Measurements from ENCODE around the gene PHACTR1.

Gene PHACTR1

DNA sequence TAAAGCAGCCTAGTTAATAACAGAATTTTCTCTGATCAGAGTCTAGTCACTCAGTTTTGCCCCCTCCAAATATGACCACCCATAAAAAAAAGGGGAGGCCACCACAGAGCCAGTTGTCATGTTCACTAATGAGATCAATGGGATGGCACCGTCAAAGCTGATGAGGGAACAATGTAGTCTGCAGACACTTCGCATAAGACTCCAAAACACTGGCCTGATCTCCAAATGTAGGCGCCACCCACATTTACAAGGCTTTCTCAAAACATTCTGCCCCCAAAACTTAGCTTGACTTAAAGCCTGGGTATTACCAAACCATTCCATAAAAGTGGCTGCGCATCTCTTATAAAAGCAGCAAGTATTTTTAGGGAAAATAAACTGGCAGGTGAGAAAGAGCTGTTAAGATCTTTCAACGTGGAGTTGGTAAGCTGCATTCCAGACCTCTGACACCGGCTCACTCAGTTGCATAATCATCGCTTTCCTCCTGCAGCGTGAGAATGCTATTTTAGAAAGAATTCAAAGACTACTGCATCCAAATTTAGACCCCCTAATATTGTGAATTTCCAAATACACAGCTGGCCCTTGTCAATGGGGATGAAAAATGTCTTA, 552.4 kb downstream of the PHACTR1 start:
- no peaks in the 10 kb centered on the region for H4K20me1 ChIP-seq (ENCODE audit: insufficient read depth, low read length)
- no peak overlapping the region for H3K27ac ChIP-seq (ENCODE audit: low read length)
- no peak overlapping the region for H3K9ac ChIP-seq (ENCODE audit: low read length)
- H3K4me3 ChIP-seq (ENCODE audit: low read length): no peak overlapping the region
- H3K9me3 ChIP-seq (ENCODE audit: insufficient read depth, low read length): no peaks in the 10 kb centered on the region
- TF ChIP-seq, protein P1, sequence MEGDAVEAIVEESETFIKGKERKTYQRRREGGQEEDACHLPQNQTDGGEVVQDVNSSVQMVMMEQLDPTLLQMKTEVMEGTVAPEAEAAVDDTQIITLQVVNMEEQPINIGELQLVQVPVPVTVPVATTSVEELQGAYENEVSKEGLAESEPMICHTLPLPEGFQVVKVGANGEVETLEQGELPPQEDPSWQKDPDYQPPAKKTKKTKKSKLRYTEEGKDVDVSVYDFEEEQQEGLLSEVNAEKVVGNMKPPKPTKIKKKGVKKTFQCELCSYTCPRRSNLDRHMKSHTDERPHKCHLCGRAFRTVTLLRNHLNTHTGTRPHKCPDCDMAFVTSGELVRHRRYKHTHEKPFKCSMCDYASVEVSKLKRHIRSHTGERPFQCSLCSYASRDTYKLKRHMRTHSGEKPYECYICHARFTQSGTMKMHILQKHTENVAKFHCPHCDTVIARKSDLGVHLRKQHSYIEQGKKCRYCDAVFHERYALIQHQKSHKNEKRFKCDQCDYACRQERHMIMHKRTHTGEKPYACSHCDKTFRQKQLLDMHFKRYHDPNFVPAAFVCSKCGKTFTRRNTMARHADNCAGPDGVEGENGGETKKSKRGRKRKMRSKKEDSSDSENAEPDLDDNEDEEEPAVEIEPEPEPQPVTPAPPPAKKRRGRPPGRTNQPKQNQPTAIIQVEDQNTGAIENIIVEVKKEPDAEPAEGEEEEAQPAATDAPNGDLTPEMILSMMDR (IDR thresholded peaks at IDR 0.05; ENCODE audit: low read depth, low read length): no peak
- no peak for TF ChIP-seq EZH2phosphoT487 (IDR thresholded peaks at IDR 0.05; ENCODE audit: low read depth)
- H3K4me2 ChIP-seq (ENCODE audit: low read length): no peak overlapping the region
- H3K36me3 ChIP-seq (replicated peaks; ENCODE audit: low read depth, low read length): peaks cover 4% of the 10 kb centered on the region
- H2AFZ ChIP-seq (ENCODE audit: low read depth, low read length): no peak overlapping the region
- H3K79me2 ChIP-seq (ENCODE audit: low read length): peaks cover 13% of the 10 kb centered on the region
- no peaks in the 10 kb centered on the region; the same call in 1 of the 2 replicates for H3K27me3 ChIP-seq (ENCODE audit: low read depth, low read length)
- H3K4me1 ChIP-seq (ENCODE audit: low read length): peaks cover 16% of the 10 kb centered on the region

DNA sequence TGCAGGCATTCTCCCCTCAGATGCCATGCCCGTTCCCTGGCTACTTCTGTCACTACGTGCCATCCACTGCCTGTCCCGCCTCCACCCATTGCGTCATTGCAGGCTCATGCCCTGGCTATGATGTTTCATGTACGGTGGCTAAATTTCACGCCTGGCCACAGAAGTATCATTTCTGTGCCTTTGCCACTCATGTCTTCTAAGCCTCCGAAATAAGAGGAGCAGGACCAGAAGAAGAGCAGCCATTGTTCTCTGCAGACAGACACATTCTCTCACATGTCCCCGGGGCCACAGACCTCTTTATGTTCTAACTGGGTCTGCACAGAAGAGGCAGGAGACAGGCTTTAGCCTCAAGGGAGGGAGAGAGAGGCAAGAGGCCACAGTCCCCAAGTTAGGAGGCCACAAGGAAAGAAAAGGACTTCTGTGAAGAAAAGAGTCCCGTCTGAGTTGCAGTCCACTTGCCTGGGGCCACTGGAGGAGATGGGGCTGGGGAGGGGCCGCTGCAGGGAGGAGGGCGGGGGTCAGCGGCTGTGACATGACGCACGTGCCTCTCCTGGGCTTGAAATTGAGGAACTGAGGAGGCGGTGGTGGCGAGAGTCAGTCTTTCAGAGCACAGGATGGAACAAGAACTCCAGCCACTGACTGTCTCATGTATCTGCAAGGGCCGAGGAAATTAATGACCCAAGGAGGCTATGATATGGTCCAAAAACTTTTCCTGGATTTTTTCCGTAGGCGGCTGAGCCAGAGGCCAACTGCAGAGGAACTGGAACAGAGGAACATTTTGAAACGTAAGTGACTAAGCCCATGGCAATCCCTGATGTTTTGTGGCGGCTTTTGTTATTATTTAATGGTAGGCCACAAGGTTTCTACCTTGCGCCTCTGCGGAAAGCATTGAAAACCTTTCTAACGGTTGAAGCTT, 555.8 kb downstream of the PHACTR1 start:
- Histone ChIP-seq H3K27ac (ENCODE audit: low read length) (peak overlapping the region; percentile 84), H3K27me3 (ENCODE audit: low read depth, low read length) (no peaks in the 10 kb centered on the region), H3K4me2 (ENCODE audit: low read length) (peak overlapping the region; percentile 100), H3K36me3 (replicated peaks; ENCODE audit: low read depth, low read length) (peaks cover 30% of the 10 kb centered on the region), H3K4me3 (ENCODE audit: low read length) (peak overlapping the region; percentile 94), H3K9me3 (ENCODE audit: insufficient read depth, low read length) (no peaks in the 10 kb centered on the region), H2AFZ (ENCODE audit: low read depth, low read length) (peak overlapping the region; percentile 84), H3K9ac (ENCODE audit: low read length) (peak overlapping the region; percentile 95), H3K79me2 (ENCODE audit: low read length) (peaks cover 43% of the 10 kb centered on the region), H3K4me1 (ENCODE audit: low read length) (peaks cover 24% of the 10 kb centered on the region), H4K20me1 (ENCODE audit: insufficient read depth, low read length) (peaks cover 21% of the 10 kb centered on the region; the same call in 1 of the 2 replicates)
- TF ChIP-seq, protein P1 (IDR thresholded peaks at IDR 0.05; ENCODE audit: low read depth, low read length): peak; percentile 8; the same call in 1 of the 2 replicates
- TF ChIP-seq EZH2phosphoT487 (IDR thresholded peaks at IDR 0.05; ENCODE audit: low read depth): no peak

- H3K79me2 ChIP-seq (ENCODE audit: low read length): peaks cover 45% of the 10 kb centered on the region
- H3K4me3 ChIP-seq (ENCODE audit: low read length): peak overlapping the region; percentile 94
These were observed 556.8 kb downstream of the PHACTR1 start for GRCh38 chr6:13273202-13273930.

More at GRCh38 chr6:13273202-13273930, 556.8 kb downstream of the PHACTR1 start:
- H3K9ac ChIP-seq (ENCODE audit: low read length): peak overlapping the region; percentile 95
- H3K27me3 ChIP-seq (ENCODE audit: low read depth, low read length): no peaks in the 10 kb centered on the region
- TF ChIP-seq, protein P1 (IDR thresholded peaks at IDR 0.05; ENCODE audit: low read depth, low read length): no peak
- TF ChIP-seq EZH2phosphoT487 (IDR thresholded peaks at IDR 0.05; ENCODE audit: low read depth): no peak
- H3K27ac ChIP-seq (ENCODE audit: low read length): peak overlapping the region; percentile 84
- H4K20me1 ChIP-seq (ENCODE audit: insufficient read depth, low read length): peaks cover 31% of the 10 kb centered on the region
- H3K9me3 ChIP-seq (ENCODE audit: insufficient read depth, low read length): no peaks in the 10 kb centered on the region
- H3K4me2 ChIP-seq (ENCODE audit: low read length): peak overlapping the region; percentile 100
- peaks cover 24% of the 10 kb centered on the region for H3K4me1 ChIP-seq (ENCODE audit: low read length)
- H3K36me3 ChIP-seq (replicated peaks; ENCODE audit: low read depth, low read length): peaks cover 38% of the 10 kb centered on the region
- H2AFZ ChIP-seq (ENCODE audit: low read depth, low read length): no peak overlapping the region

All from OCI-LY3 (cell line).